Stimulated activated CD4-positive, alpha-beta T cell treated with anti-CD3 and anti-CD28 coated beads, Interleukin-1b, Interleukin-23, amount 100 ng/mL, for 1 hour (primary cell): Measurements from ENCODE around the gene TLL2.

Experiments
- DNase-seq, 2 donors: peaks; one replicate each; pipeline ENCODE4 v3.0.0-alpha.2; 2020; ENCODE audit warnings: low read depth in 2 of 2

TLL2 gene

DNA sequence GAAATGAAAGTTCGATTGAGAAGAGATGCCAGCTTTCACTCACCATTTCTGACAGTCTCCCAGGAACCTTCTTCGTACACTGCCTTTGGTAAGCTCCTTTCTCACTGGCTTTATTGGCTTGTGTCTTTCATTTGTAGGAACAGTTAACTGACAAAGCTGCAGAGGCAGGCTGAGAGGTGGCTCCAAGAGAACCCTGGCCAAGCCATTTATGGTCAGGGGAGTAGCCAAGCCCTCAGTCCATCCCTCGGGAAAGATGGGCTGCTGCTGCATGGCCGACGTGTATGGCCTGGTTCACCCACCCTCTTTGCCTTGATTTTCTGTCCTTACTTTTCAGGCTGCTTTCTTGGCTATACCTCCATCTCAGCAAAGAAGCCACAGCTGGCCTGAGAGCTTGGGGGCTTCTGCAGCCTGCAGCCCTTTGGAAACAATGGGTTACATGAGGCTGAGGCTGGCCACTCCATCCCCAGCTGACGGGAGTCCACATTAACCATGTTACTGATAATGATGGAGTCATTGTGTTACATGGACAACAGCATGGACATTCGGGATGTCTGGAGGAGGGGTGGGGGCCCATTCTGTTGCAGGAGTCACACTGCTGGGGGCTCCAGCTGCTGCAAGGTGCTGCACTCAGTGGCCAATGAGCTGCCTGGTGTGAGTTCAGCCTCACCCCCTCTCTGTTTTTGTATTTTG is 154.7 kb downstream of the TLL2 start, which contains the start of gene OPALIN:
Gene OPALIN, minus strand, starts transcription at position 152 of the 690 bp plus-strand sequence. Its CDS starts 106 bp downstream, at position 46.
- no peak for DNase-seq

DNA sequence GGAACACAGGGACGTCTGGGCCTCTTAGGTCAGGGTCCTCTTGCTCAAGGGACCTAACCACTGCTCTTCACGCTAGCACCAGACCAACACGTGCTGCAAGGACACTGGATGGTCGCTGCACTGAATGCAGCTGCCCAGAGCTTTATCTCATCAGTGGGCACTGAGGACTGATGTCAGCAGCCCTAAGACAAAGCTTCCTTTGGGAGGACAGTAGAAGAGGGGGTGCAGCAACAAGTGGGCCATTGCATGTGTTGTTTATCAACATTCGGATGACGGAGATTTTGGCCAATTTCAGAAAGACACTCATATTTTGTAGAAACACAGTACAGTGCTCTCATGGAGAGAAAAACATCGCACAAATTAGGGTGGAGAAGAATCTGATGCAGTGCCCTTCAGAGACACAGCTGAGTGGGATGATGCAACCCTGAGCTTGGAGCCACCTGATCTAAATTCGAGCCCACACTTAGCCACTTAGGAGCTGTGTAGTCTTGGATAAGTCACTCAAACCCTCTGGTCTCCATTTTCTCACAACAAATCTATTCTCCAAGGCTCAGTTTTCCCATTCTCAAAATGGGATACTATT is 156.6 kb downstream of the TLL2 start:
- DNase-seq = no peak

DNA sequence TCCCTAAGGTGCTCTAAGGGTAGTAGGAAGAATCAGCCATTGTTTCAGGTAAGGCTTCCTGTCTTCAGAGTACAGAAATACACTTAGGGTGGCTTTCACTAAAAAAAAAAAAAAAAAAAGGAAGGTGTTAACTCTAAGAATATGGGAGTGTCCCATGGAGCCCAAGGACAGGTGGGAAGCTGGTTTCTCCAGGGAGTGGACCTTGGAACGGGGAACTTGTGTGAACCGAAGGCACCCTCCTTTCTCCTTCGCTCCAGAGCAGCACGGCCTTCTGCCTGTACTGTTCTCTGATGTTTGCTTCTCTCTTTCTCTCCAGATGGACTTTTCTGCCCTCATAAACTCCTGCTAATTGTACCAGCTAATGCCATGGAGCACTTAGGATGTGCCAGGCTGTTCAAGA is 161.1 kb downstream of the TLL2 start:
- no peak for DNase-seq

DNA sequence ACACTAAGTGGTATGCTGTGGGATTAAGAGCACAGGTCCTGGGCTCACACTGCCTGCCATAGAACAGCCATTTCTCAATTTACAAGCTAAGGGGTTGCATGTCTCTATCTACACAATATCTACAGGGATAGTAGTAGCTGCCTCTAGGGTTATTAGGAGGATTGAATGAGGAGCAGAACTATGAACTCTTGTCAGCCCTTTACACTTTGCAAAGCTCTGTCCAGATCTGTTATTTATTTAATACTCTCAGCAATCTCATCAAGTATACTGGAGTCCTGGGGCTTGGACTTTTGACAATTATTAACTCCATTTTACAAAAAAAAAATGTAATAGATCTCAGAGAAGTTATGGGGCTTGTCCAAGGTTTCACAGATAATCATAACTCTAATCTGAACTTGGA is 161.7 kb downstream of the TLL2 start:
- DNase-seq = no peak

DNA sequence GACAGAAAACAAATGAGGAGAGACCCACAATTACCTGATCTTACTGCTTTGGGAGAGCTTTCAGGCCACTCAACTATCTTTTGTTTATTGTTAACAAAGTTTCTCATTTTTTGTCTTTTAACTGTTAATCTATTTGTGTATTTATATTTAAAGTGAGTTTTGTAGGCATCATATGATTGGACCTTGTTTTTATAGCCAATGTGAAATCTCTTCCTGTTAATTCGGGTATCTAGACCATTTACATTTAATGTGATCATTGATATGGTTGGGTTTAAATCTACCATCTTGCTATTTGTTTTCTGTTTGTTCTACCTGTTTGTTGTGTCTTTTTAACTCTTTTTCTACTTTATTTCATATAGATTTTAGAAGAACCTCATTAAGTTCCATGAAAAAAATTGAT is 167.4 kb downstream of the TLL2 start:
- DNase-seq = no peak

DNA sequence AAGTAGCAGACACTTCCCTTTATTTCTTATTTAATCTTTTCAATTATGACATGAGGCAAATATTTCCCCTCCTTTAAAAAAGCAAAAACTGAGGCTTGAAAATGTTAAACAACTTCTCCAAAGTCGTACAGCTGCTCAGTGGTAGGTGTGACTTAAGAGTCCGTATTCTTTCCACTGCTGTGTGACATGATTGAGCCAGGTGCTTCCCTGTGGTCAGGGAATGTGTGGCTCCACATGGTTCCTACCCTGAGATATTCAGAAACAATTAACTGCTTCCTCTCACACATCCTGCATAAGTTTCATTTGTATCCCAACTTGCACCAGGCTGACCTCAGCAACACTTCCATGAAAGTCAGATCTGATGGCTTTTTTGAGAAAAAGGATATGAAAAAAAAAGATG is 168.5 kb downstream of the TLL2 start:
- DNase-seq = no peak

DNA sequence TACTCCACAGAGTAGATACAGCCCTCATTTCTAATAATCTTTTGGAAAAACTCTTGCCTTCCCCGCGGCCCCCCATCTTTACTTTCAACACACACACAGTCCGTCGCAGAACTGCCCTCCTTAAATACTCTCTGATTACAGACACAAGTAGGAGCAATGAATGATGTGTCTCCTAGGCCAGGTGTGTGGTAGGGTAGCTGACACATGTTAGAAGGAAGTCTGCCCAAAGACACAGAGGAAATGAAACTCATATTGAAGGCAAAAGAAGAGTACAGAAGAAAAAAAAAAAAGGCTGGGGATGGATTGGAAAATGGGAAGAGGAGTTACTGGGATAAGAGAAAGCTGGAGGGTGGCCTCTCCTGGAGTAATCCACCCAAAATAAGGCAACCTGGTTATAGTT is 169.5 kb downstream of the TLL2 start:
- no peak for DNase-seq

DNA sequence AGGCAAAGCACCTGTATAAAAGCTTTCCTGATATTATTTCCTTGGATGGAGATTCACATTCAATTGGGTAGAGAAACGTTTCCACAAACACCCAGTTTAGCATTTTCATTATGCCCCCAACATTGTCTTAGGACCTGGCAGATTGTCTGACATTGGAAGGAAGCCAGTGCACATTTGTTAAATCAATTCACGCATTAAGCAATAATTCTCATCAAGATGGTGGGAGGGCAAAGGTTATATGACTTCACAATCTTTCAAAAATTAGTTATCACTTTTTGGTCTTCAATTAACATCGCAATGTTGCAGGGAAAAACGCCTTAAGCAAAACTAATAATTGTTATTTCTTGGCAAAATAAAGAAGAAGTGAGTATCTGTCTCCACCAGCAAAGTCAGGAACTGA is 171.3 kb downstream of the TLL2 start:
- no peak for DNase-seq

DNA sequence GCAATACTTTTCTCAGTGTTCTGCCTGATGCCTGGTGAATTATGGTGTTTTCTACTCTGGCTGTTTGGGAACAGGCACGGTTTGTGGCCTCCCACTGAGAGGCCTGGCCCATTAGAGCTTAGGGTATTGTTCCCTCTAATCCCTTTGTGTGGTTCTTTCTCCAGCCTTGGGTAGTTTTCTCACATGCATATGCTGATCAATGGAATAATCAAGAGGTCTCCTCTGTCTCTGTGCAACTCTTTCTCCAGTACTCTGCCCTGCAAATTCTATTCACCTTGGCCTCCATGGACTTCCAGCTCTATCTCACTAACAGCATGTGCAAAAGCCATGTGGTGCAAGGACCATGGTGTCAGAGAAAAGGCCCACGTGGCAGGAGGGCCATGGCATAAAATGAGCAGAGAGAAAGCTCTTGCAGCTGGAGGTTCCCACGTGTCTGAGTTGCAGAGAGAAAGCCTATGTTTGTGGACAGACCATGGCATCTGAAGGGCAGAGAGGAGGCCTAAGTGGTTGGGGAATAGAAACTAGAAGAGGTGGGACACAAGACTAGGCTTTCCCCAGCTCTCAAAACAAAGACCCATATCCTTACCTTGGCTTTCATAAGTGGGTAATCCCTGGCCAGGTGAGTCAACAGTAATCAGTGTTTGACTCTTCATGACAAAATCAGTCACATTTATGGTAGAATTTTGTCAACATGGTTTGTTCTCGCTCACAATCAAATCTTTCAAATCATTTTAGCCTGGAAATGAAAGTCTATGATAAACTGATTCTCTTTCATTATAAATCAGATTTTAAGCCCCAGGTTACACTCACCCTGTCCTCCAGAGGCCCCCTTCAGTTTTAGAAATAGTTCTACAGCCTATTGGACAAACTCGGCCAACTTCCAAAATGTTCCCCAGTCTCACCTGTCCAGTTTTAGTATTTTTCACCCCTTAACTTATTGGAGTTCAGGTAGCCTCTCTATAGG is 172.2 kb downstream of the TLL2 start:
- no peak for DNase-seq

DNA sequence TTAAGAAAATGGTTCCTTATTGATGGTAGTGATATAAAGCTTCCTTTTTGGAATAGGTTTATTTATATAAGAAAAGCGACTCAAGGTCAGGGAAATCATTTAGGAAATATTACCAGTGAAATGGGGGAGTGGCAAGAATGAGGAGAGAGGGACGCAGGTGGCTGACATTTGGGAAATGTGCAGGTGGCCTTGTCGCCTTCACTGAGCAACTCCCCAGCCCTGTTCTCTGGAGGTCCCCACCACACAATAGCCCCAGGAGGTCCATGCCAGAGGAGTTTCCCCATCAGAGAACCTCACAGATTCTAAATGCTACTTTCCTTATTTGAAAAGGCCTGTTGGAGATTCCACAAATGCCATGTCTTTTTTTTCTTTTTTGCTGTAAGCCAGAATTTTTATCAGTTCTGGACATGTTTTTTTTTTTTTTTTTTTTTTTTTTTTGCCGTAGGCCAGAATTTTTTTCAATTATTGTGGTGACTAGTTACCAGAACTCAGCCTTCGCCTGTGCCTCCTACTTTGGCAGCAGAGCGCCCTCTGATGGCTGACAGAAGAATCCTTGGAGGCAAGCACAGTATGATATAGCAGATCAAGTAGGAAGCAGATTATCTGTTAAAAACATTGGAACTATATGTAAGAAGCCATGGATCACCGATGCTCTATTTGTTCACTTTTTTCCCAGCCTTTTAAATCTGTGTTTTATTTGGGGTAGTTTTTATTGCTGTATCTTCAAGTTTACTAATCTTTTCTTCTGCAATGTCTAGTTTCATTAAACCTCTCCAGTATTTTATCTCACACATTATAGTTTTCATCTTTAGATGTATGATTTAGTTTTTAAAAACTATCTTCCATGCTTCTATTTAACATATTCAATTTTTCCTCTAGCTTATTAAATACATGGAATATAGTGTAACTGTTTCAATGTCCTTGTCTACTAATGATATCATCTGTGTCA is 173.5 kb downstream of the TLL2 start:
- DNase-seq = peak; percentile 5 to 17

DNA sequence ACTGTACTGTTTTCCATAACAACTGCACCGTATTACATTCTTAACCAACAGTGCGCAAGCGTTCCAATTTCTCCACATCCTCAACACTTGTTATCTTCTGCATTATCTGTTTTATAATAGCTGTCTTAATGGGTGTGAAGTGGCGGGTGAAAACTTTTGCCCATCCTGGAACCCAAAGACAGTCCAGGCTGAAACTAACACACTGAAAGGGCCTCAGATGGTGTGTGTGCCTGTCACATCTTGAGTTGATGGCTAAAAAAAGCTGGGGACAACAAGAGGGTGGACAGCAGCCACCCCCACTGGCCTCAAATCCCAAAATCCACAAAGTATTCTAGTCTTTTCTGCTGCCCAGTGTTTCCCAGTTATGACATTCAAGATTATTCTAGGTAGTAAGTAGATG is 174.3 kb downstream of the TLL2 start:
- DNase-seq = no peak

DNA sequence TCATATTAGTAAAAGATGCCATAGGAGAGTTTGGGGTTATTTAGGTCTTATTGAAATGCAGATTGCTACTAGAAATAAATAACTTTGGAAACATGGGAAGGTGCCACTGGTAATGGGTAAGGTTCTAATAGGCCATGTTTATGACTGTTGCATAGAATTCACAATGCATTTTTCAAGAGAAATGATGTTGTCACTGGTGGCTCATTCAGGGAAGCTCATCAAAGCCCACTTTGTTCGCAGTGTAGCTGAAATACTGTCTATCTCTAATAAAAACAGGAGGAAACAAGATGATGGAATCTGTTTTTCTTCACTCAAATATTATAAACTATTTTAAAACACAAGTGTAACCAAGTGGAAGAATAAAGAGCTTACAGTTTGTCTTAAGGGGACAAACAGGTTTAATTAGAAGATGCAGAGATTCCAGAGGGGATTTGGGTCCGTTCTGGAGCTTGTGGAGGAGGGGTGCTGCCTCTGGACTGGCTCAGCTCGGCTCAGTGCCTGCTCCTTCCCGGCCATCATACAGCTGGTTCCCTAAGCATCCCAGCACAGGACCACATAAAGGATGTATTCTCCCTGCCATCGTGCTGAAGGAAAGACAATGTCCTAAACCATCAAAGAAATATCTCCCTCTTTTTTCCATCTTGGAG is 175.3 kb downstream of the TLL2 start:
- DNase-seq = no peak

DNA sequence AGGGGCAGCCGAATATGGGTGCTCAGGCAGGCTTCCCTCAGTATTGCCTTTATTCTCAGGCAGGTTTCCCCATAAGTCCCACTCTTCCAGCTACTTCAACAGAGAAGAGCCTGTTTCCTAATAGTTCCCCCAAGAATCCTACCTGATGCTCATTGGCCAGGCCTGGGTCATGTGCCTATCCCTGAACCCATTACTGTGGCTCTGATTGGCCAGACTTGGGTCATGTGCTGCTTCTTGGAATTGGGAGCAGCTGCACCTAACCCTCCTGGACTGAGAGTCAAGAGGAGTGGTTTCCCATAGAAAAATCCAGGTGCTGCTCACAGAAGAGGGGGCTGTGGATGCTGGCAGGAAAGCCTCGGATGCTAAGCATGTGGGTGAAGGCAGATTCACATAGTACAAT is 176.6 kb downstream of the TLL2 start:
- DNase-seq = no peak

DNA sequence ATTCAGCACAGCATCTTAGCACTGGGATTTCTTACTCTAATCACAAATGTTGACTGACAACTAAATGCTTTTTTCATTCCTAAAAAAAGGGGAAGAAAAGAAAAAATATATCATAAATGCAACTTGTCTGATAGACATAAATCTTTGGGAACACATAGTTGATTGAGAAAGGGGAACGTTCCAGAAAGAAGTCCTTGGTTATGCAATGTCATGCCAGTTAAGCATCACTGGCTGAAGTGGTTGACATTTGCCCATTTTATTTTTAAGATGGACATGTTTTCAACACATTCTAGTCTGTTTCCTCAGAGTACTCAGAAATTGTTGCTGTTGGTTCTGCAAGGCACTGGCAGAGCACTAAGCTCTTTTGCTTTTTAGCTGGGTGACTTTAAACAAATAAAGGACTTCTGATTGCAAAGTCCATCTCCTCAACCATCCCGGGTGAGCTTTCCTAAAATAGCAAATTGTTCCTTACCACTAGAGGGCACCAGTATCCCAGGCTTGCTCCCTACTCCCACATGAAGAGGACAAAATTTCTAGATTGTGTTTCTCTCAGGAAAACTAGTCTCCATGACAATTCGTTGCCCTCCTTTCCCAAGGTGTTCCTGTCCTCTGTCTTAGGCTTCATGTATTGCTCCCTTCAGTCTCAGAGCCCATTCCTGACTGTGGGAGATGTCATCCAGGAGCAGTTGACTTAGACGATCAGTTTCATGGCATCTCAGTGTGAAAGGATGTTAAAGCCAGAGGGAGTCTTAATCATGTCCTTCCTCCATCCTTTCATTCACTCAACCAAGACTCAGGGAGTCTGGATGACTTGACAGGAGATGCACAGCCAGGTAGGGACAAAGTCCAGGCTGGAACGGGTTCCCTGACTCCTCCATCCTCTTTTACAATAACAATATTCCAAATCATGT is 178.9 kb downstream of the TLL2 start:
- DNase-seq = no peak

DNA sequence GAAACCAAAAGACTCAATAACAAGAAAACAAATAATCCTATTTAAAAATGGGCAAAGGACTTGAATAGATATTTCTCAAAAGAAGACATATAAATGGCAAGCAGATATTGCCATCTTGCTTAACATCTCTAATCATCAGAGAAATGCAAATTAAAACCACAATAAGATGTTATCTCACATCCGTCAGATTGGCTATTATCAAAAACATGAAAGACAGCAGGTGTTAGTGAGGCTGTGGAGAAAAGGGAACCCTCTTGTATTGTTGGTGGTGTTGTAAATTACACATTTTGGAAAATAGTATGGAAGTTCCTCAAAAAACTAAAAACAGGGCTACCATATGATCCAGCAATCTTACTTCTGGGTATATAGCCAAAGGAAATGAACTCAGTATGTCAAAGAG is 180.6 kb downstream of the TLL2 start:
- DNase-seq = no peak

DNA sequence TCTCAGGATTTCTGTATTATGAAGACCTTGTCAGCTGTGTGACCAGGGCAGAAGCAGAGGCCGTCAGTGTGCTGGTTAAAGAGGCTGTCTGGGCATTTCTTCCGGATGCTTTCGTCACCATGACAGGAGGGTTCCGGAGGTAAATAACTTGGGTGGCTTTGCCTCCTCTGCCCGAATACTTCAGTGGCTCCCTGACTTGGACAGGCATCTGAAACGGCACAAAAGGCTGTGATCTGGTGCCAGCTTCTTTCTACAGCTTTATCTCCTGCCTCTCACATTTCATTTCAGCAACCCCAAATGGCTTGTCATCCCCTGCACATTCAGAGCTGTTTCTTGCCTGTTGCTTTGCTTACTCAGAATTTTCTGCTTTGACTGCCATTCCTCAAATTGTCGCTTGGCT is 186.3 kb downstream of the TLL2 start:
- DNase-seq = no peak

DNA sequence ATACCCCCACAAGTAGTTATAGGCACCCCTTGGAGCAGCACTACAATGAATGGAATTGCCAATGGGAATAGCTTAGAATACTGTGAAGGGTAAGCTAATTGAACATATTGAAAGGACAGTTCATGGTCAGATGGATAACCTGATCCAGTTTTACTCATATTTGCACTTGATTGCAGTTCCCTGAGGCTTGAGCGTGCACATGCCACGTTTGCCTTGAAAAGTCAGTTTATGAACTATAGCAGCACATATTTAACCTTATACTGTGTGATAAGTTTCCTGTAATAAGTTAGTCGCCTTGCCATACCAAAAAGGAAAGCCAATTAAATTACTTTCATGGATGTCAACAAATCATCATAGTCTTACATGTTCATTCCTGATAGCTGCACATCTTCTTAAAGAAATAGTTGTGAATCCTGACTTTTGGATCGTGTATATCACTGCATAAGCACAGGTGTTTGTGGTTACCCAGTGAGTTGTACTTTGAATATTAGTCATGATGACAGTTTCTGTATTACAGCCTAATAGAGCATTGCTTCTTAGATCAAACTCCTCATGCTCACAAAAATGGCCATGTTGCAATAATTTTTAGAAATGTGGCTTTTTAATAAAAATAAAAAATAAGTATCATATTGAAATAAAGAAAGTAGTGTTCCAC is 187.9 kb downstream of the TLL2 start:
- DNase-seq = no peak

DNA sequence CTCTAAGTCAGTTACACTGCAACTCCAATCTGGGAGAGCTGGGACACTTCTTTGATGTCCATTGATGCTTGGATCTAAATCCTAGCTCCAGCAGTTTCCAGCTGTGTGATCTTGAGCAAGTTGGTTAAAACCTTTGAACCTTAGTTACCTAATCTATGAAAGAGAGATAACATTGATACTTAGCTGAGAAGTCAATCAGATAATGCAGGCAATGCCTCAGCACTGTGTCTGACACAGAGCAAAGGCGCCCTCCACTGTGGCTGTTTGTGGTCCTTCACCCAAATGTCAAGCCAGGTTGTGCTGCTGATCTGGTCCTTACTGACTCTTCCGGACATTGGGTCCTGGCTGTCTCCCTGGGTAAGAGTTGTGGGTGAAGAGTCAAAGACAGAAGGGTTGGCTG is 189.3 kb downstream of the TLL2 start:
- no peak for DNase-seq

DNA sequence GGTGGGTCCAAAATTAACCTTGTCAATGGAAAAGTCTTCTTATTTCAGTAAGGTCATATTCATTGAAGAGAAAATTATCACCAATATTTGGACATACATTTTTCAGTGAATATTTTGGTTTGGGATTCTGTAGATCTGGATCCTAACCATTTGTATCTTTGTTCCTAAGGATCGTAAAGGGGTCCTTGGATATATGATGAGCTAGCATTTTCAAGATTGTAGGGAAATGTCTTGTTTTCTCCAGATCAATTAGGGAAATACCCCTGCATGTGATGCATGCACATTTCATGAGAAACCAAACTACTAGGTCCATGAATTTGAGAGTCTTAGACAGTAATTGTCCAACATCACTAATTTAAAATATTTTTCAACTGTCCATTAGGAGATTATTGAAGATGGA is 191.5 kb downstream of the TLL2 start:
- DNase-seq = no peak
